ENCODE measurements around the gene FMO5. TPM values are rescaled to one million over a fixed set of nuclear protein-coding genes. Genes with fewer than 3 reads are reported as not detected.

The FMO5 gene
- total and polyA plus RNA-seq, 2 donors (not counting 1 experiment from before 2014, with no cell fraction given) = 4.4 to 7.8 TPM

DNA sequence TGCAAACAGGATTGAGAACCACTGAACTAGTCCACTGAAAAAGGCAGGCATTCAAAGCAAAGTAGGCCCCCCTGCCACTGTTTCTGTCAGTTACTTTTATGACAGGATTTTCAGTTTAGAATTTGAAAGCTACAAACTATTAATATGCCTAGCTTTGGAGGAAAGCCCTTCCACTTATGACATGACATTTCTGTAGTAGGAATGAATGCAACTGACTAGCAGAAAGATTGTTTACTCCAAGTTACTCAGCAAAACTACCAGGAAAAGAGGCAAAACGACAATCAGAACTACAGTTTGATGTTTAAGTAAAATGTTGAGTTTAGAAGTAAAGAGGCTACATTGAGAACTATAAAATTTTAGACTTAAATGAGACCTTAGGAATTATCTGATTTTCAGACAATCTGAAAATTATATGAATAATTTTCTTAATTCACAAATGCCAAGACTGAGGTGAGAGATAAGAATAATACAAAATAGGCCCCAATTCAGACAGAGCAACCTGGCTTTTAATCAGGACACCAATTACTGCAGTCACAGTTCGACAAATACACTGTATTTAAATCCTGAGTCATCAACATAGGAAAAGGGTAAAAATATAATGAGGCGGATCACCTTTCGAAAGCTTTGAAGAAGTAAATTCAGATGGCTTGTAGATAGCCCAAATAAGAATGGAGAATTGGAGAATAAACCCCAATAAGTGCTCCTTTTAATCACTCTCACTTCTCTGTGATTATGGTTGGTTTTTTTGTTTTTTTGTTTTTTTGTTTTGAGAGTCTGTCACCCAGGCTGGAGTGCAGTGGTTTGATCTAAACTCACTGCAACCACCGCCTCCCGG lies 55.1 kb downstream of the FMO5 start:
- ChIA-PET POLR2A (no interaction called here), CTCF (interaction anchor here (1.1 to 4.0 kb wide), 3 partner anchors 20 to 73 kb away, joined by 3 to 63 read pairs (median 9); partner anchors contain the start of gene CHD1L)

DNA sequence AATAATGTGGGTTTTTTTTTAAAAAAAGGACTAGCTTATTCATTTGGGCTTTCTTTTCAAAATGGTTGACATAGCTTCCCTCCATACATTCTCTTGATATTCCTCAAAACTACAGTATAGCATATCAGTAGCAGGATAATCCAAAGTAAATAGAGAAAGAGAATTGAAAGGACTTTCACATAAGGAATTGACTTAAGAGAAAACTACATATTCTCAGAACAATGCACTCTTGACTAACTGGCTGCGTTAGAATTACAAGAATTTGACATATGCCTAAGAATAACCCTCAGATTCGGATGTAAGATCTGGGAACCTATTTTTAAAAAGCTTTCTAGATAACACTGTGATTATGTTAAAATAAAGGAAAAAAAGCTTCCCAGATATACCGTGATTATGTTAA lies 56.0 kb downstream of the FMO5 start:
- no peak for DNase-seq
- WGBS (ENCODE audit: insufficient coverage) = no CpG with 5 or more reads among the region's 3 CpGs
- Histone ChIP-seq H3K4me2 (replicated peaks; ENCODE audit: low read depth, low read length, poor library complexity, severe bottlenecking) (no peak overlapping the region), H3K9me3 (ENCODE audit: control extremely low read depth in 1 of 3, control insufficient read depth in 2 of 3, insufficient read depth in 1 of 3, low read length in 2 of 3) (no peaks in the 10 kb centered on the region), H2AFZ (ENCODE audit: insufficient read depth, low read depth, low read length, poor library complexity, severe bottlenecking) (no peak overlapping the region), H4K20me1 (ENCODE audit: control insufficient read depth, insufficient read depth, low read length, poor library complexity, severe bottlenecking) (peaks cover 7% of the 10 kb centered on the region), H3K4me3 (ENCODE audit: control extremely low read depth in 1 of 5, extremely low read depth in 1 of 5, insufficient read depth in 1 of 5, low read depth in 2 of 5, low read length in 4 of 5) (no peak overlapping the region), H3K27me3 (replicated peaks in 1 of 4; ENCODE audit: control extremely low read depth in 1 of 4, control insufficient read depth in 3 of 4, insufficient read depth in 4 of 4, low read length in 3 of 4) (no peaks in the 10 kb centered on the region), H3K4me1 (ENCODE audit: control insufficient read depth in 2 of 2, insufficient read depth in 2 of 2, low read length in 2 of 2) (peaks cover 21% of the 10 kb centered on the region in 2 donors), H3K9ac (ENCODE audit: low read length) (no peak overlapping the region), H3K27ac (ENCODE audit: low read length in 2 of 2) (no peak overlapping the region), H3K79me2 (ENCODE audit: control insufficient read depth, insufficient read depth, low read length) (peaks cover 53% of the 10 kb centered on the region), H3K36me3 (replicated peaks in 1 of 2; ENCODE audit: control extremely low read depth in 1 of 2, control insufficient read depth in 1 of 2, extremely low read depth in 1 of 2, insufficient read depth in 2 of 2, low read length in 1 of 2) (peaks cover 0 to 12% of the 10 kb centered on the region in 2 experiments)
- Mint-ChIP-seq H3K9me3 (ENCODE audit: insufficient read depth) (no peaks in the 10 kb centered on the region), H3K27me3 (no peaks in the 10 kb centered on the region), H3K4me3 (no peak overlapping the region), H3K4me1 (peaks cover 33% of the 10 kb centered on the region), H3K27ac (no peak overlapping the region)
- ChIA-PET POLR2A (no interaction called here), CTCF (interaction anchor here (0.9 to 2.3 kb wide), 4 partner anchors 21 to 112 kb away, joined by 3 to 9 read pairs (median 6); no protein-coding TSS in a partner anchor)
- no peak for ATAC-seq (ENCODE audit: low read depth)
- intact Hi-C loops (cut with micrococcal nuclease) = no loop called here
- no peak for TF ChIP-seq EZH2 (IDR thresholded peaks at IDR 0.05; ENCODE audit: borderline replicate concordance, insufficient read depth, low read depth, low read length, poor library complexity, severe bottlenecking)
- TF ChIP-seq, protein P1, sequence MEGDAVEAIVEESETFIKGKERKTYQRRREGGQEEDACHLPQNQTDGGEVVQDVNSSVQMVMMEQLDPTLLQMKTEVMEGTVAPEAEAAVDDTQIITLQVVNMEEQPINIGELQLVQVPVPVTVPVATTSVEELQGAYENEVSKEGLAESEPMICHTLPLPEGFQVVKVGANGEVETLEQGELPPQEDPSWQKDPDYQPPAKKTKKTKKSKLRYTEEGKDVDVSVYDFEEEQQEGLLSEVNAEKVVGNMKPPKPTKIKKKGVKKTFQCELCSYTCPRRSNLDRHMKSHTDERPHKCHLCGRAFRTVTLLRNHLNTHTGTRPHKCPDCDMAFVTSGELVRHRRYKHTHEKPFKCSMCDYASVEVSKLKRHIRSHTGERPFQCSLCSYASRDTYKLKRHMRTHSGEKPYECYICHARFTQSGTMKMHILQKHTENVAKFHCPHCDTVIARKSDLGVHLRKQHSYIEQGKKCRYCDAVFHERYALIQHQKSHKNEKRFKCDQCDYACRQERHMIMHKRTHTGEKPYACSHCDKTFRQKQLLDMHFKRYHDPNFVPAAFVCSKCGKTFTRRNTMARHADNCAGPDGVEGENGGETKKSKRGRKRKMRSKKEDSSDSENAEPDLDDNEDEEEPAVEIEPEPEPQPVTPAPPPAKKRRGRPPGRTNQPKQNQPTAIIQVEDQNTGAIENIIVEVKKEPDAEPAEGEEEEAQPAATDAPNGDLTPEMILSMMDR (IDR thresholded peaks at IDR 0.05) = no peak

More for the DNA sequence above, 55.1 kb downstream of the FMO5 start:
- ATAC-seq (ENCODE audit: low read depth) (no peak), DNase-seq (no peak)
- H3K4me3 Mint-ChIP-seq = peak overlapping the region; percentile 95
- Histone ChIP-seq H3K27ac (ENCODE audit: low read length in 2 of 2) (no peak overlapping the region), H3K4me1 (ENCODE audit: control insufficient read depth in 2 of 2, insufficient read depth in 2 of 2, low read length in 2 of 2) (peaks cover 21 to 22% of the 10 kb centered on the region in 2 donors), H3K27me3 (replicated peaks in 1 of 4; ENCODE audit: control extremely low read depth in 1 of 4, control insufficient read depth in 3 of 4, insufficient read depth in 4 of 4, low read length in 3 of 4) (no peaks in the 10 kb centered on the region), H3K36me3 (replicated peaks in 1 of 2; ENCODE audit: control extremely low read depth in 1 of 2, control insufficient read depth in 1 of 2, extremely low read depth in 1 of 2, insufficient read depth in 2 of 2, low read length in 1 of 2) (peaks cover 0 to 12% of the 10 kb centered on the region in 2 experiments), H3K79me2 (ENCODE audit: control insufficient read depth, insufficient read depth, low read length) (peaks cover 53% of the 10 kb centered on the region), H4K20me1 (ENCODE audit: control insufficient read depth, insufficient read depth, low read length, poor library complexity, severe bottlenecking) (peaks cover 7% of the 10 kb centered on the region), H3K9ac (ENCODE audit: low read length) (no peak overlapping the region), H3K4me2 (replicated peaks; ENCODE audit: low read depth, low read length, poor library complexity, severe bottlenecking) (no peak overlapping the region), H3K4me3 (ENCODE audit: control extremely low read depth in 1 of 5, extremely low read depth in 1 of 5, insufficient read depth in 1 of 5, low read depth in 2 of 5, low read length in 4 of 5) (no peak overlapping the region), H2AFZ (ENCODE audit: insufficient read depth, low read depth, low read length, poor library complexity, severe bottlenecking) (no peak overlapping the region), H3K9me3 (ENCODE audit: control extremely low read depth in 1 of 3, control insufficient read depth in 2 of 3, insufficient read depth in 1 of 3, low read length in 2 of 3) (no peaks in the 10 kb centered on the region)
- peaks cover 34% of the 10 kb centered on the region for H3K4me1 Mint-ChIP-seq
- intact Hi-C loops (cut with micrococcal nuclease) = no loop called here
- no peak overlapping the region for H3K27ac Mint-ChIP-seq
- H3K27me3 Mint-ChIP-seq = no peaks in the 10 kb centered on the region
- TF ChIP-seq, protein P1 (IDR thresholded peaks at IDR 0.05) = no peak
- no peak for TF ChIP-seq EZH2 (IDR thresholded peaks at IDR 0.05; ENCODE audit: borderline replicate concordance, insufficient read depth, low read depth, low read length, poor library complexity, severe bottlenecking)
- H3K9me3 Mint-ChIP-seq (ENCODE audit: insufficient read depth) = no peaks in the 10 kb centered on the region
- WGBS (ENCODE audit: insufficient coverage) = 93% methylated on average over 2 of the region's 6 CpGs

Measured in B cell (primary cell).